K562 (cell line): Measurements from ENCODE around the gene PTPN20. TPM values are rescaled to one million over a fixed set of nuclear protein-coding genes. Genes with fewer than 3 reads are reported as not detected.

Experiments used
- ATAC-seq: fragments of 200-7000 bp; cut with Tn5 transposase; 3 replicates; pipeline ENCODE4 v1.9.1; 2020; ENCODE audit warnings: moderate library complexity
- BruUV-seq: library from RNA; stranded (reverse); fragments of 400-500 nt; replicated peaks from 2 replicates; lab custom pipeline; 2021; lab: Mats Ljungman, UMichigan
- CTCF ChIA-PET: fragments of 300-600 bp; formaldehyde crosslinking; extraction: SDS; loops from one replicate; lab custom pipeline; 2021; ENCODE audit warnings: low intra/inter-chr PET ratio; lab: Yijun Ruan, JAX
- POLR2A ChIA-PET: fragments of 300-600, 350-650 bp; sonication (Branson Sonifier 250); formaldehyde crosslinking; extraction: SDS; loops from one replicate; lab custom pipeline; 2021; ENCODE audit warnings: antibody characterized with exemption, inconsistent platforms; lab: Yijun Ruan, JAX
- DNase-seq, 4 experiments: peaks; one replicate each; pipeline versions ENCODE4 v3.0.0 to v3.0.0-alpha.2; 2011 to 2018; ENCODE audit warnings: low spot score in 3 of 4, mixed read lengths in 3 of 4; ENCODE audit errors: extremely low read depth in 1 of 4
- FAIRE-seq: peaks from 2 replicates; lab custom pipeline; 2011; peaks lifted over from hg19 to GRCh38; lab: Jason Lieb, UNC
- H2AFZ ChIP-seq: 2 replicates; pipeline ENCODE4 v1.6.0; 2011; ENCODE audit warnings: low read depth, low read length, control low read depth, inconsistent platforms
- H3K27ac ChIP-seq: fragments of 200-600 bp; 3 replicates; pipeline ENCODE4 v1.8.0; 2011; ENCODE audit warnings: low read depth, mild to moderate bottlenecking, control low read depth, inconsistent platforms, low read length, moderate library complexity, mixed read lengths; ENCODE audit errors: extremely low read depth
- H3K27me3 ChIP-seq, 2 experiments: fragments of 300-600 bp in 1 of 2; 2 replicates in 1 of 2; 3 replicates in 1 of 2; pipeline versions ENCODE4 v1.6.0 to v1.8.0; 2011; ENCODE audit warnings: inconsistent platforms in 2 of 2, low read length in 2 of 2, mild to moderate bottlenecking in 1 of 2, mixed read lengths in 1 of 2, moderate library complexity in 1 of 2; ENCODE audit not compliant: control insufficient read depth in 2 of 2, insufficient read depth in 2 of 2
- H3K36me3 ChIP-seq: fragments of 300-600 bp; 3 replicates; pipeline ENCODE4 v1.8.0; 2011; ENCODE audit warnings: mild to moderate bottlenecking, low read length, inconsistent platforms; ENCODE audit not compliant: control insufficient read depth, insufficient read depth
- H3K4me1 ChIP-seq, 2 experiments: fragments of 200-600 bp in 1 of 2; replicated peaks in 1 of 2; 2 replicates in 1 of 2; 3 replicates in 1 of 2; pipeline versions ENCODE4 v1.5.1 to v1.8.0; 2011; ENCODE audit warnings: inconsistent platforms in 2 of 2, low read length in 2 of 2, mild to moderate bottlenecking in 1 of 2, mixed read lengths in 1 of 2, moderate library complexity in 1 of 2; ENCODE audit not compliant: control insufficient read depth in 2 of 2, insufficient read depth in 2 of 2
- H3K4me2 ChIP-seq: 2 replicates; pipeline ENCODE4 v1.6.1; 2011; ENCODE audit warnings: low read length, control low read depth, inconsistent platforms, mixed read lengths; ENCODE audit not compliant: insufficient read depth
- H3K4me3 ChIP-seq: fragments of 200-600 bp; sonication (generic), shearing (Covaris generic); 2 replicates; pipeline ENCODE4 v1.5.1; 2016; ENCODE audit warnings: control low read depth, inconsistent platforms
- H3K79me2 ChIP-seq: fragments of 200-600 bp; 3 replicates; pipeline ENCODE4 v1.8.0; 2011; ENCODE audit warnings: low read length, inconsistent platforms; ENCODE audit not compliant: control insufficient read depth, insufficient read depth
- H3K9ac ChIP-seq, 2 experiments: 2 replicates each; pipeline versions ENCODE4 v1.6.0 to v1.6.1; 2011; ENCODE audit warnings: low read depth in 2 of 2, low read length in 2 of 2, control low read depth in 1 of 2, inconsistent platforms in 1 of 2, mild to moderate bottlenecking in 1 of 2, mixed read lengths in 1 of 2; ENCODE audit not compliant: insufficient read depth in 1 of 2
- H3K9me1 ChIP-seq: one replicate; pipeline ENCODE4 v1.6.0; 2011; ENCODE audit warnings: inconsistent platforms, mild to moderate bottlenecking, low read length, moderate library complexity; ENCODE audit not compliant: control insufficient read depth, insufficient read depth
- H3K9me3 ChIP-seq: replicated peaks from 2 replicates; pipeline ENCODE4 v1.5.1; 2011; ENCODE audit warnings: low read depth, low read length, inconsistent platforms; ENCODE audit not compliant: control insufficient read depth, insufficient read depth
- H4K20me1 ChIP-seq: replicated peaks from 2 replicates; pipeline ENCODE4 v1.6.1; 2011; ENCODE audit warnings: low read length, inconsistent platforms, mixed read lengths; ENCODE audit not compliant: control insufficient read depth, insufficient read depth
- ADNP ChIP-seq: fragments of 200-800 bp; sonication (Bioruptor generic); IDR thresholded peaks from 2 replicates; pipeline ENCODE4 v1.6.1; 2016; ENCODE audit warnings: missing genetic modification characterization, missing compliant biosample characterization
- CREB3L1 ChIP-seq: fragments of 450-650 bp; IDR thresholded peaks from 2 replicates; pipeline ENCODE4 v1.6.1; 2014; ENCODE audit warnings: low read depth, mild to moderate bottlenecking, moderate library complexity, borderline replicate concordance
- PHB ChIP-seq: fragments of 250-450 bp; sonication (Bioruptor Pico); IDR thresholded peaks from 2 replicates; pipeline ENCODE4 v1.5.0; 2021
- POLR3G ChIP-seq: IDR thresholded peaks from 2 replicates; pipeline ENCODE4 v1.6.1; 2011; ENCODE audit not compliant: insufficient read length, insufficient replicate concordance; ENCODE audit errors: extremely low read depth
- ZNF146 ChIP-seq: IDR thresholded peaks from one replicate; pipeline ENCODE4 v1.6.1; 2018; ENCODE audit warnings: missing compliant biosample characterization; ENCODE audit not compliant: unreplicated experiment
- ZNF444 ChIP-seq: fragments of 250-450 bp; sonication (Bioruptor Pico); IDR thresholded peaks from 2 replicates; pipeline ENCODE4 v1.4.0; 2020; ENCODE audit warnings: mild to moderate bottlenecking, moderate library complexity
- WGBS: fragments of 100-300 bp; shearing (Covaris generic); methylation state at CpG from one replicate; pipeline ENCODE4 v1.1.6; 2016; ENCODE audit warnings: low coverage, mixed read lengths; ENCODE audit not compliant: insufficient coverage; ENCODE audit errors: missing lambda C conversion rate; 5-methylcytosine and 5-hydroxymethylcytosine counted together
- in situ Hi-C: fragments of 300-500 bp; cut with MboI; formaldehyde crosslinking; loops from 4 replicates; pipeline ENCODE4 v1.15.0; 2018; ENCODE audit warnings: inconsistent platforms, mixed read lengths
- intact Hi-C: fragments of 100-400 bp; cut with micrococcal nuclease; formaldehyde crosslinking; loops from 2 replicates; pipeline ENCODE4 v1.14.2; 2022
- polyA plus RNA-seq, 8 experiments: library from polyadenylated mRNA; depleted of rRNA in 4 of 8; stranded (reverse) in 5 of 8; unstranded in 3 of 8; fragments of >200 nt; fragmentation: Nextera tagmentation in 2 of 8; fragmentation: Illumina TruSeq in 1 of 8; extraction: Ambion mirVana in 2 of 8; extraction: Trizol in 1 of 8; gene quantifications; 2 replicates each; pipeline versions ENCODE4 v1.2.1 to v1.2.3, GENCODE V29; 2011 to 2014; ENCODE audit warnings: inconsistent platforms in 1 of 8, missing spikeins in 1 of 8
- total RNA-seq, 7 experiments: library from RNA; depleted of rRNA in 6 of 7; stranded (reverse); fragments of >200 nt in 6 of 7; fragmentation: Illumina TruSeq in 2 of 7; extraction: Trizol in 2 of 7; gene quantifications; 2 replicates each; pipeline versions ENCODE4 v1.2.1 to v1.2.3, GENCODE V29; 2011 to 2021; ENCODE audit warnings: low replicate concordance in 1 of 7

PTPN20 gene
- total and polyA plus RNA-seq, 9 of the 15 experiments (the other 6 are each of a cell fraction or from before 2014, with no cell fraction given): 0.03 to 0.18 (median 0.10) TPM; not detected in 6

- Histone ChIP-seq H3K9me3 (no peaks in the 10 kb centered on the region), H3K9ac (no peak overlapping the region; a peak in 1 of 4 replicates), H3K79me2 (no peaks in the 10 kb centered on the region), H4K20me1 (peaks cover 21% of the 10 kb centered on the region; the same call in 1 of the 2 replicates), H3K4me2 (no peak overlapping the region), H3K4me3 (no peak overlapping the region), H3K36me3 (no peaks in the 10 kb centered on the region), H3K27ac (no peak overlapping the region), H3K9me1 (peaks cover 3% of the 10 kb centered on the region), H3K27me3 (peaks cover 12 to 65% of the 10 kb centered on the region in 2 experiments; a peak in 4 of 5 replicates), H3K4me1 (no peaks in the 10 kb centered on the region; a peak in 2 of 5 replicates), H2AFZ (no peak overlapping the region)
- ATAC-seq (no peak), FAIRE-seq (no peak), DNase-seq (no peak)
- in situ Hi-C loops: loop anchor here (10.0 kb wide), 1 partner anchor 280 kb away; no protein-coding TSS in a partner anchor
- POLR2A ChIA-PET: interaction anchor here (1.5 kb wide), 1 partner anchor 8 kb away, joined by 3 read pairs; no protein-coding TSS in a partner anchor
- no TSS peak for BruUV-seq
- WGBS: under 1% methylated on average over 9 of the region's 9 CpGs
- intact Hi-C loops: no loop called here
- CTCF ChIA-PET: no interaction called here
- TF ChIP-seq PHB (CRISPR knock-in tag) (no peak), ZNF444 (CRISPR knock-in tag) (no peak), ADNP (tag) (no peak), CREB3L1 (no peak), POLR3G (no peak), ZNF146 (CRISPR knock-in tag) (no peak)
Measured at GRCh38 chr10:47034441-47035051, 123.3 kb downstream of the PTPN20 start.
